GM12801 (cell line): ENCODE measurements around the gene PDZD4.

Experiments used
- TF ChIP-seq, protein P1 (sequence below): IDR thresholded peaks from one replicate; pipeline ENCODE4 v1.5.1; 2011; ENCODE audit warnings: control low read depth; ENCODE audit not compliant: insufficient read length; ENCODE audit errors: extremely low read depth

PDZD4 gene

DNA sequence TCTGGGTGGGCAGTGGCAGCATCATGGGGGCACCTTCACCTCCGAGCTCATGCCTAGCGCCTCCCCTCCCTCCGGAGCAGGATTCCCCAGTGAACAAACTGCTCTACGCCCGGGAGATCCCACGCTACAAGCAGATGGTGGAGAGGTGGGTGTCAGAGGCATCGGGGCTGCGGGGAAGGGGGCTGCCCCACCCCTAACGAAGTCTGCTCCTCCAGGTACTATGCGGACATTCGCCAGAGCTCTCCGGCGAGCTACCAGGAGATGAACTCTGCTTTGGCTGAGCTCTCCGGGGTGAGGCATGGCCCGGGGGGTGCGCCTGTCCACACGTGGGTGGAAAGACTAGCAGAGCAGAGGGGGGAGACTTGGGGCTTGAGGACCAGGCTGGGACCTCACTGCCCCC is 52.2 kb downstream of the PDZD4 start:
- TF ChIP-seq, protein P1, sequence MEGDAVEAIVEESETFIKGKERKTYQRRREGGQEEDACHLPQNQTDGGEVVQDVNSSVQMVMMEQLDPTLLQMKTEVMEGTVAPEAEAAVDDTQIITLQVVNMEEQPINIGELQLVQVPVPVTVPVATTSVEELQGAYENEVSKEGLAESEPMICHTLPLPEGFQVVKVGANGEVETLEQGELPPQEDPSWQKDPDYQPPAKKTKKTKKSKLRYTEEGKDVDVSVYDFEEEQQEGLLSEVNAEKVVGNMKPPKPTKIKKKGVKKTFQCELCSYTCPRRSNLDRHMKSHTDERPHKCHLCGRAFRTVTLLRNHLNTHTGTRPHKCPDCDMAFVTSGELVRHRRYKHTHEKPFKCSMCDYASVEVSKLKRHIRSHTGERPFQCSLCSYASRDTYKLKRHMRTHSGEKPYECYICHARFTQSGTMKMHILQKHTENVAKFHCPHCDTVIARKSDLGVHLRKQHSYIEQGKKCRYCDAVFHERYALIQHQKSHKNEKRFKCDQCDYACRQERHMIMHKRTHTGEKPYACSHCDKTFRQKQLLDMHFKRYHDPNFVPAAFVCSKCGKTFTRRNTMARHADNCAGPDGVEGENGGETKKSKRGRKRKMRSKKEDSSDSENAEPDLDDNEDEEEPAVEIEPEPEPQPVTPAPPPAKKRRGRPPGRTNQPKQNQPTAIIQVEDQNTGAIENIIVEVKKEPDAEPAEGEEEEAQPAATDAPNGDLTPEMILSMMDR, result no peak

DNA sequence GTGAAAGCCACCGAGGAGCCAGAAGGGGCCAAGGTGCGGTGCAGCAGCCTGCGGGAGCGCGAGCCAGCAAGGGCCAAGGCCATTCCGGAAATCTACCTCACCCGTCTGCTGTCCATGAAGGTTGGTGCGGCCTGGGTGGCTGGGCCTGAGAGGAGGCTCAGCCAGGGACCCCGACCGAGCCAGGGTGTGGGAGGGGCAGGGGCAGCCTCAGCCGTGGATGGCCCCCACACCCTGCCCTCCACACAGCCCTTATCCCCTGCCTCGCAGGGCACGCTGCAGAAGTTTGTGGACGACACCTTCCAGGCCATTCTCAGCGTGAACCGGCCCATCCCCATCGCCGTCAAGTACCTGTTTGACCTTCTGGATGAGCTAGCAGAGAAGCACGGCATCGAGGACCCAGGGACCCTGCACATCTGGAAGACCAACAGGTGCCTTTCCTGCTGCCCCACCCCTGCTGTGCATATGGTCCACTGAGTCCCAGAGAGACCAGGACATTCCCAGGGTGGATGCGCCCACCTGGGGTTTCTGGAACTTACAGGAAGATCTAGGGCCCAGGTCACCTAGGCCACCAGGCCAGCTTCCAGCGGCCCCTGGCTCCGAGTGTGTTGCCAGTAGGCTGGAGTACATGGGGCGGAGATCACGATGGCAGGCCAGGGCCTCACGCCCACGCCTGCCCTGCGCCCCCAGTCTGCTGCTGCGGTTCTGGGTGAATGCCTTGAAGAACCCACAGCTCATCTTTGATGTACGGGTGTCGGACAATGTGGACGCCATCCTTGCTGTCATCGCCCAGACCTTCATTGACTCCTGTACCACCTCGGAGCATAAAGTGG is 52.9 kb downstream of the PDZD4 start:
- TF ChIP-seq, protein P1, result no peak

DNA sequence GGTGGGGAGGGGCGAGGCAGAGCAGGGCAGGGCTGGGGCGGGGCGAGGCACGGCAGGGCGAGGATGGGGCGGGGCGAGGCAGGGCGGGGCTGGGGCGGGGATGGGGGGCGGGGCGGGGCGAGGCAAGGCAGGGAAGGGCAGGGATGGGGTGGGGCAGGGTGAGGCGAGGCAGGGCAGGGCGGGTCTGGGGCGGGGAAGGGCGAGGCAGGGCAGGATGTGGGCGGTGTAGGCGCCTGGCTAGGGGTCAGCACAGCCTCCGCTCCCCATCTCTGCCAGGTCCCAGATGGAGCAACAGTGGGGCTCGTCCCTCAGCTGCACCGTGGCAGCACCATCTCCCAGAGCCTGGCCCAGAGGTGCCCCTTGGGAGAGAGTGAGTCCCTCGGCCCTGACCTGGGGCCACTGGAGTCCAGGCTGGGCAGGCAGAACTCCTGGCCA is 53.7 kb downstream of the PDZD4 start:
- TF ChIP-seq, protein P1, result no peak

DNA sequence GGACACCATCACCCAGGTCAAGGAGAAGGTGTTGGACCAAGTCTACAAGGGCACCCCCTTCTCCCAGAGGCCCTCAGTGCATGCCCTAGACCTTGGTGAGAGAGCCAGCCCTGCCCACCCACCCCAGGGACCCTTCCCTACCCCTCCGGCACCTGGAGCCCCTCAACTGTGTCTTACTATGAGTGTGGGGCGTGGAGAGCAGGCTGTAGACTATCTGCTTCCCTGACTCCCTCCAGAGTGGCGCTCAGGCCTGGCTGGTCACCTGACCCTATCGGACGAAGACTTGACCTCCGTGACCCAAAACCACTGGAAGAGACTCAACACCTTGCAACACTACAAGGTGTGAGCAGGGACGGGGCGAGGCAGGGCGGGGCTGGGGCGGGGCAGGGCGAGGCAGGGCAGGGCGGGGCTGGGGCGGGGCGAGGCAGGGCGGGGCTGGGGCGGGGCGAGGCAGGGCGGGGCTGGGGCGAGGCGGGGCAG is 54.2 kb downstream of the PDZD4 start:
- TF ChIP-seq, protein P1, result no peak

DNA sequence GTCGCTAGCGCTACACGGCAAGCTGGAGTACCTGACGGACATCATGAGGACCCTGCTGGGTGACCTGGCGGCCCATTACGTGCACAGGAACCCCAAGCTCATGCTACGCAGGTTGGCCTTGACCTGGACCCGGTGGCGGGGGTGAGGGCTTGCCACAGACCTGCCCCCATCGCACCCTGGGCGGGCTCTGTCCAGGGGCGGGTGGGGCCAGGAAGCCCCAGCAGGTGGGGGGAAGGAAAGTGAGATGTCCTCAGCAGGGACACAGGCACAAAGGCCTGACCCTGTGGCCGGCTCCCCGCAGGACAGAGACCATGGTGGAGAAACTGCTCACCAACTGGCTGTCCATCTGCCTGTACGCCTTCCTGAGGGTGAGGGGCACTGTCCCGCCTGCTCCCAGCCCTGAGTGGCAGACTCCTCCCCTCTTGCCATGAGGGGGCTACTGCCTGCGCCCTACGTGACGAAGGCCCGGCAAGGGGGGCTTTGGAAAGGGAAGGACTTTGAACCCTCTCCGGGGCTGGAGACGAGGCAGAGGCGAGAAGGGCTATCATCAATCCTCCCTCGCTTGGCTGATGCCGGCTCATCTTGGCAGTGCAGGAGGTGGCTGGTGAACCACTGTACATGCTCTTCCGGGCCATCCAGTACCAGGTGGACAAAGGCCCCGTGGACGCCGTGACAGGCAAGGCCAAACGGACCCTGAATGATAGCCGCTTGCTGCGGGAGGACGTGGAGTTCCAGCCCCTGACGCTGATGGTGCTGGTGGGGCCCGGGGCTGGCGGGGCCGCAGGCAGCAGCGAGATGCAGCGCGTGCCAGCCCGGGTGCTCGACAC is 54.8 kb downstream of the PDZD4 start:
- TF ChIP-seq, protein P1, result no peak

DNA sequence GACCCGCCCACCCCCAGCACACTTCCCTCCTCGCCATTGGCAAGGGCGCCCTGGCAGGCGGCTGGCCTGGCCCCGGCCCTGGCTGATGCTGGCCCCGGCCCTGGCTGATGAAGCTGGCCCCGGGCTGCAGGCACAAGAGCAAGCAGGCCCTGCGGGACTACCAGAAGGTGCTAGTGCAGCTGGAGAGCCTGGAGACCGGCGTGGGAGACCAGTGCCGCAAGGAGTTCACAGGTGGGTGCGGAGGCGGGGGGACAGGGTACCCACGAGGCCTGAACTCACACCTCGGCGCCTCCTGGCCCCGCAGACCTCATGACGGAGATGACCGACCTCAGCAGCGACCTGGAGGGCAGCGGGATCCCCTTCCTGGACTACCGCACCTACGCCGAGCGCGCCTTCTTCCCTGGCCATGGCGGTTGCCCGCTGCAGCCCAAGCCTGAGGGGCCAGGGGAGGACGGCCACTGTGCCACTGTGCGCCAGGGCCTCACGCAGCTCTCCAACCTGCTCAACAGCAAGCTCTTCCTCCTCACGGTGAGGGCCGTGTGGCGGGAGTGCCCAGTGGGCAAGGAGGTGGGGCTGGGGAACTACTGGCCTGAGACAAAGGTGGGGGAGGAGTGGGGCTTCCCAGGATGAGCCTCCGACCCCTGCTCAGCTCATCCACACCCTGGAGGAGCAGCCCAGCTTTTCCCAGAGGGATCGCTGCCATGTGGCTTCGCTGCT is 55.6 kb downstream of the PDZD4 start:
- TF ChIP-seq, protein P1, result no peak
